ENCODE results near the gene RING1.
"Not testable (repeated sequence)": the region's sequence is repeated elsewhere in the genome, so short reads cannot be mapped to it uniquely, and the experiment has no call there.

The RING1 gene

DNA sequence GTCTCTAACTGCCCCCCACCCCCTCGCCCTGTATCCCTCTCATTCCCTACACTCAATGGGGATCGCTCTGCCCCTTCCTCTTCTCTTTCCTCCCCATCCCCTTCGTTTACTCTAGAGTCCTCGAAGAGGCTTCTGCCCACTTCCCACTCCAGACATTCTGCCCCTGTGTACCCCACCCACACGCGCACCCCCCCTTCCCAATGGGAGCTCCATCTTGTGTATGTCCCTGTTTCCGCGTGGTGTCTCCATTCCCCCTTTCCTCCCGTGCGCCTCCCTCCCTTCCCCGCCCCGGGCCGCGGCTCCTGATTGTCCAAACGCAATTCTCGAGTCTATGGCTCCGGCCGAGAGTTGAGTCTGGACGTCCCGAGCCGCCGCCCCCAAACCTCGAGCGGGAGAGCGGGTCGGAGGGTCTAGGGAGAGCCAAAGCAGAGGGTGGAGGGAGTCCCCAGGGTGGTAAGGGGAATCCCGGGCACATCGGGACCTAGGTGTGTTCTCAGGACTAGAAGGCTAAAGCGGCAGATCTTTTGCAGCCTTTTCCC, 679 bp upstream of the RING1 start:
- DNase-seq, result no peak

- DNase-seq, result no peak
These were observed 1.6 kb downstream of the RING1 start for GRCh38 chr6:33209856-33210255.

- no peak for DNase-seq
These were observed 2.8 kb downstream of the RING1 start for GRCh38 chr6:33211136-33211535.

GRCh38 chr6:33211666-33212422, 3.5 kb downstream of the RING1 start:
- no peak for DNase-seq

GRCh38 chr6:33212857-33213165, 4.5 kb downstream of the RING1 start:
- DNase-seq, result no peak

DNA sequence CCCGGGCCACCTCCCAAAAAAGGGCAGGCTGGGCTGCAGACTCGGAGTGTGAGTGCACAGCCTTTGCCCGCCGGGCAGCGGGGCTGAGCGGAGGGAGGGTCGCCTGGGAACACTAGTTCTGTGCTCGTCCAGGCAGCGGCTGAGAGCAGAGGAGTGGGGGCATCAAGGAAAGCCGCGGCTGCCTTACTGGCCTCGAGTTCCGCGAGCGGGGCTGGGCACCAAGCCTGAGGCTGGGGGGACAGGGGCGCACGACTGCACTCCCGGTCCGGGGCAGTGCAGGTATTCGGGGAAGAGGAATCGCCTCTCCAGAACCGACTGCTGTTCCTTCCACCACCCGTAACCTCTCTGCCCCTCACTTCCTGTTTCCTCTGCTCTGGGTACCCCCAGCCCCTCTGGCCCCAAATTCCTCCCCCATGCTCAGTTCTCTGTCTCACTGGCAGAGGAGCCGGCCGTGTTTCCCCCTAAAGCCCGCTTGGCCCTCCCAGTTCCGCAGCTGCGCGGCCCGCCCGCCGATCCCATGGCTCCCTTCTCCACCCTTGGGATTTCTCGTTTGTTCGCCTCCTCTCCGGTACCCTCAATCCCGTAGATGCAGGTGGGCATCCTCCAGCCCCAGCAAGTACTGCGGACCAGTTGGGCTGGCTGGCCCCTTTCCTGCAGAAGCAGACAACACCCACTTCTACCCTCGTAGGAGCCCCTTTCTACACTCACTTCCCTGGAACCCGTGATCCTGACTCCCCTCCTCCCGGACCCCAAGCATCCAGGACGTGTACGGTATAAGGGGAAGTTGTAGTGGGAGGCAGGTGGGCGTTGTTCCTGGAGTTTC, 5.1 kb downstream of the RING1 start:
- no peak for DNase-seq

DNA sequence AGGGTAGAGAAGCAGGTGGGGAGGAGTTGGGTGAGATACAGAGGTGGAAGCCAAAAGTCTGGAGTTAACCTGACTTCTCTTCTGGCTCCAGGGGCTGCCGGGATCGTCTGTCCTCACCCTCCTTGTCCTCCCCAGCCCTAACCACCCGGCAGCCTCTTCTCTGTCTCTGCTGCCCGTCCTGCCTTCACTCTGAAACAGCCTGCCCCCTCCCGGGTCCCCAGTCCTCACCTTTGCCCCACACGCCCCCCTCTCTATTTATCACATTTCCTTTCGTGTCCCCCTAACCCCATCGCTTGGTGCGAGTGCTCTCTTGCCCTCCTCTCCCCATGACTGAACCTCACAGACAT, 5.7 kb downstream of the RING1 start:
- DNase-seq, result no peak

DNA sequence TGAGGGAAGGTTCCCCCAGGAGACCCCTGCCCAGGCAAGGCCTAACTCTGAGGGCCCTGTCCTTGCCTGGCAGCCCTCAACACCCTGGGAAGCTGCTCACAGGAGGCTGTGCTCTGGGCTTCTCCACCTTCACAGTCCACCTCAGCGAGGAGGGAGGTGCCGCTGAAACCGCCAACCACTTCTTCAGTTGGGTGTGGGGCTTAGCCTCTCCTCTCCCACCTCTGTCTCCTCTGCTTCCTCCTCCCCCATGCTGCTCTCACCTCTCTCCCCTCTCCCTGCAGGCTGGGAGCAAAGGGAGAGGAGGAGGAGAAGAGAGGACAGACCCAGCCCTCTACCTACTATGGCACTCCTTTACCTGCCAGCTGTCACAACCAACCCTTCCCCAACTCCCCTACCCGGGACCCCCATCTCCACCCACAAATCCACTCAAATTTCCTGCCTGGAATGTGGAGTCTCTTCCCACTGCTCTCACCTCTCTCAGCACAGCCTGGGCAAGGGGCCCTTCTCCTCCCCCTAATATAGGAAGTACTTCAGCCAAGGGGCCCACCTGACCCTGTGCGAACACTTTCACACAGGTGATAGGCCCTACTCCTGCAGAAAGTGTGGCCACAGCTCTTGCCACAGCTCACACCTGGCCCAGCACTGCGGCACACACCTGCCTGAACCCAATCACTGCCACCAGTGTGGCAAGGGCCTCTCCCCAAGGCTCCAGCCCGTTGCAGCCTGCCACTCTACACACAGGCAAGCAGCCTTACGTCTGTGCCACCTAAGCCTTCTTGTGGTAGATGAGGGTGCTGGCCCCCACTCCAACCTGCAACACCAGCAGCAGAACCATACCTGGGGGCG, 7.2 kb downstream of the RING1 start:
- DNase-seq, result no peak

GRCh38 chr6:33216117-33216649, 7.9 kb downstream of the RING1 start:
- no peak for DNase-seq

GRCh38 chr6:33217246-33217645, 8.9 kb downstream of the RING1 start:
- DNase-seq, result no peak

DNA sequence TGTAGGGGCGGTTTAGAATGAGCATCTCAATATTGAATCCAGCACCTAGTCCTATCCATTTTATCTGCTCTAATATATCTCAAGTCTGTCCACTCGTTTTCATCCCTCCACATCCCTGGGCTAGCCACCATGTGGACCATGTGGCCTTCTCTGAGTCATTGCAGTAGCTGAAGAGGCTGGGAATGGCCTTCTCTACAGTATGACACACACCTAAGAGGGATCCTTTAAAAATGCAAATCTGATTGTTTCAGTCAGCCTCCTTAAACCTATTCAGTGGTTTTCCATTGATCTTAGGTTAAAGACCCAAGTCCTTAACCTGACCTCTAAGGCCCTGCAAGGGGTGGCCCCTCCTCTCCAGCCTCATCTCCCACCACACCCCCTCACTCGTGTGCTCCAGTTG, 9.4 kb downstream of the RING1 start:
- no peak for DNase-seq

- DNase-seq, result not testable (repeated sequence)
These were observed 18.3 kb downstream of the RING1 start for GRCh38 chr6:33226503-33227120.

- DNase-seq, result no peak
These were observed 26.9 kb downstream of the RING1 start for GRCh38 chr6:33235221-33235634.

- DNase-seq, result no peak
These were observed 28.0 kb downstream of the RING1 start for GRCh38 chr6:33236328-33236727.

DNA sequence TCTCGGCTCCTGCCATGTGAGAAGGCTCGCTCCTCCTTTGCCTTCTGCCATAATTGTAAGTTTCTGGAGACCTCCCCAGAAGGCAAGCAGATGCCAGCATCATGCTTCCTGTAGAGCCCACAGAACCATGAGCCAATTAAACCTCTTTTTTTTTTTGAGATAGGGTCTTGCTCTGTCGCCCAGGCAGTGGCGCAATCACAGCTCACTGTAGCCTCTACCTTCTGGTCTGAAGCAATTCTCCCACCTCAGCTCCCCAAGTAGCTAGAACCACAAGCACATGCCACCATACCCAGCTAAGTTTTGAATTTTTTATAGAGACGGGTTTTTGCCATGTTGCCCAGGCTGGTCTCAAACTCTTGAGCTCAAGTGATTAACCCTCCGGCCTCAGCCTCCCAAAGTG, 28.6 kb downstream of the RING1 start:
- no peak for DNase-seq

GRCh38 chr6:33237741-33238140, 29.4 kb downstream of the RING1 start:
- DNase-seq, result no peak

DNA sequence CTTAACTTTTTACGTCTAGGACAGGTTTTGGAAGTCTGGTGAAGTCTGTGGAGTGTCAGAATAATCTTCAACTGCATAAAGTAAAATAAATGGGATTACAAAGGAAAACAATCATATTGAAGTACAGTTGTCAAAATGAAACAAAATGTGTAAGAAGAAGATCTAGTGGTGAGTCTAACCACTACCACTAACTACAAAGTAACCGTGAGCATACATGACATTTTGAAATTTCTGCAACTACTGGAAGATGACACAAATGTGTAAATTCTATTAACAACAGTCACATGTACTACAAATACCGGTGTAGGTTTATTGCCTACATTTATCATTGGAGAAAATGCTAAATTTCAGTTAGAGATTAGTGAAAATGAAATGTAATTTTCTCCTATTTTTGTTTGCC, 33.7 kb downstream of the RING1 start:
- DNase-seq, result no peak

GRCh38 chr6:33243476-33243875, 35.2 kb downstream of the RING1 start:
- no peak for DNase-seq

- DNase-seq, result peak; percentile 70
These were observed 39.8 kb downstream of the RING1 start for GRCh38 chr6:33247977-33248642.

DNA sequence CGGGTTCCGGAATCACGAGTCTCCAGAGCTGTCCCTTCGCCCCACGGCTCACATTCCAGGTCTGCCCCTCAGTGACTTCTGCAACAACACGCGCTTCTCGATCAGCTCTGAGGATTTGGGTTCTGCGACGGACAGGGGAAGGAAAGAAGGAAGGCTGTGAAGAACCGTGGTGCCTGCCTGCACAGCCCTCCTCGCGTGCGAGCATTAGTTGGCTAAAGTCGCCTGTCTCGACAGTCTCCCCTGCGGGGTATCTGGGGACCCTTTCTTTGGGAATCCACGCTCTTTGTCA, 40.3 kb downstream of the RING1 start:
- DNase-seq, result peak; percentile 28

DNA sequence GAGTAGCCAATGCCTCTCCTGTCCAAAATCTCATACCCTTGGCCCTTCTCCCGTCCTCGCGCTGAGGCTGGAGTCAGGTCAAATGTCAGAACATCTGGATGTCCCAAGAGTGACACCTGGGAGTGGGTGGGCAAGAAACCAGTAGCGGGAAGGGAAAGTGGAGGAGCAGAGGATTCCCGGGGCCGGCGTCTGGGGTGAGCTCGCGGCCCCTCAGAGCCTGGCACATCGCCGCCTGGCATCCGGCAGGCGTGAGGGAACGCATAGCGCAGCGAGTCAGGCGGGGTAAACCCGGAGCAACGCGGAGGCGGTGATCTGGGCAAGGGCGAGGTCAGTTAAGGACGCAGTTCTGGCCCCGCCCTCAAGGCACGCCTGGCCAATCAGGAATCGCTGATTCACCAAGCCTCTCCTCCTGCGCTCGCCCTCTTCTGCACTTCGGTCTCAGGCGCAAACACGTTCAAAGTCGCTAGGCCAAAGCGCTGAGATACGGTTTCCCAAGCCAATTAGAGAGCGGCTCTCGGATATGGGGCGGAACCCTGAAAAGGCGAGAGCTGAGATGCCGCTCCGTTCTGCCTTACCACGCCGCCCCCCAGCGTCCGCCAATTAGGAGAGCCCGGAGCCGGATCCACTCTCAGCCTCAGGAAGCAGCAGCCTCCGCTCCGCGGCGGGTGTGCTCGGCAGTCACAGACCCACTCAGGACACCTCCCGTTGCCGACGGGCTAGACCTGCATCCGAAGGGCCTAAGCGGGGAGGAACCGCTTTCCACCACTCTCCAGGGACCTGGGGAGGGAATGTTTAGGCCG, 40.8 kb downstream of the RING1 start:
- peak; percentile 95 for DNase-seq

Measured in NCI-H2029 treated with DMSO at 0.1 percent for 48 hours (cell line).